GOT3 (cell line): ENCODE data around the gene TTI1.
"Not testable (repeated sequence)": the region's sequence is repeated elsewhere in the genome, so short reads cannot be mapped to it uniquely, and the experiment has no call there.

ENCODE experiments used
- DNase-seq: peaks from one replicate; lab custom pipeline; 2025; ENCODE audit warnings: mixed read lengths; lab: John Stamatoyannopoulos, UW

TTI1 gene

DNA sequence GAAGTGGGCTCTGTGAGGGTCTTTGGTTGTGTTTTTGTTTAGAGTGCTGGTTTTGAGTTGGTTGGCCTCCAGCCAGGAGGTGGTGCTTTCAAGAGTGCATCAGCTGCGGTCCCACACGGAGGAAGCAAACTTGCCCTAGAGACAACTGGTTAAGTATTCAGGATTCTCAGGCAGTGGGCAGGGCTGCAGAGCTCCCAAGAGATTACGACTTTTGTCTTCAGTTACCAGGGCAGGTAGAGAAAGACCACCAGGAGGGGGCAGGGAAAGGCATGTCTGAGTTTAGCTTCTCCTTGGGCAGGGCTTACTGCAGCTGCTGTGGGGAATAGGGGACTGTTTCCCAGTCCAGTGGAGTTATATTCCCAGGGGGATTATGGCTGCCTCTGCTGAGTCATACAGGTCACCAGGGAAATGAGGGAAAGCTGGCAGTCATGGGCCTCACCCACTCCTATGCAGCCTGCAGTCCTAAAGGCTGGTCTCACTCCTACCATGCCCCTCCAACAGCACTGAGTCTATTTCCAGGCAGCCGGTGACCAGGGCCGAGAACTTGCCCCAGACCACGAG, 64.3 kb downstream of the TTI1 start:
- DNase-seq: no peak

- DNase-seq: not testable (repeated sequence)
These were observed 69.8 kb downstream of the TTI1 start for GRCh38 chr20:37963483-37963882.

GRCh38 chr20:37961066-37961465, 72.2 kb downstream of the TTI1 start:
- DNase-seq: no peak

DNA sequence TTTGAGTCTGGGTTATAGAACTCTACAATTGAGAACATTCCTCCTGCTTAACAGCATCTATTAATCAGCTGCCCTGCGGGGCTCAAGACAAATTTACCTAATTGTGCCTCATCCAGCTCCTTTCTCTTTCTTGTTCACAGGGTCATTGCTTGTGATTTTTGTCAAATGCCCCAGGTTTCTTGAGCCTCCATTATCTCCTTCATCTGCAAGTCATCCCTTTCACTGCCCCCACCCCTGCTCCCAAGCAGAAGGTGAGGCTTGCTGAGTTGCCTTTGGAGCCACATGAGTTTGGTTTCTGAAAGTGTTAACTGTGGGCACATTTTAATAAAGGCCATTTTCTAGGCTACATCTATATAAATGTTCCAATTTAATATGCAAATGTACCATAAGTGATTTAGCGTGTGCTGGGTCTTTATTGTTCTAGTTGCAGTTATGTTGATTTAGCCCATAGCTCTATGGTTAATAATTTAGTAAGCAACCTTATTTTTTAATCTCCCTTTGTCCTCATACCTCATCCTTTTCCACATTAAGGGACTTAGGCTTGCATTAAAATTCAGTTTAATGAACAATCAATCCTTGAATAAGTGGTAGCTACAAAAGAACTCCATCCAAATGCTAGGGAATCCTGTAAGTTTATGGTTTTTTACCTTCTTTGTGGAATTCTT, 74.3 kb downstream of the TTI1 start:
- no peak for DNase-seq

DNA sequence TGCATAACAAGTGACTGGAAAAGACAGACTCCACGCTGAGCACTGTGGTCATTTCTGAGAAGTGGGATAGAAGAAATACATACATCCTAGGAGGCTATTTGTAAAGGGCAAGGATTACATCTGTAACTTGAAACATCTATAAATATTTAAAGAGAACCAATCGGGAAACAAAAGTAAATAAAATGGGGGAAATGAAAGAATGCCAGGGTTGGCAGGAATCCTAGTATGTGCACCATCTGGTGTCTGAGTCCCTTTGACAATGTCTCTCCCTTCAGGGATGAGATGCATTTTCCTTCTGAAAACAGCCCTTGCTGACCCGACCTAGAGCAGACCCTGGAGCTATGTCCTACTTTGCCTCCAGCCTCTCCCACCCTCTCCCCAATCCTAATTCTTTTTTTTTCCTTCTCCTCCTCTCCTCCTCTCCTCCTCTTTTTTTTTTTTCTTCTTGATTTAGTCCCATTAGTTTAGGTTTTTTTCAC, 77.1 kb downstream of the TTI1 start:
- DNase-seq: no peak

DNA sequence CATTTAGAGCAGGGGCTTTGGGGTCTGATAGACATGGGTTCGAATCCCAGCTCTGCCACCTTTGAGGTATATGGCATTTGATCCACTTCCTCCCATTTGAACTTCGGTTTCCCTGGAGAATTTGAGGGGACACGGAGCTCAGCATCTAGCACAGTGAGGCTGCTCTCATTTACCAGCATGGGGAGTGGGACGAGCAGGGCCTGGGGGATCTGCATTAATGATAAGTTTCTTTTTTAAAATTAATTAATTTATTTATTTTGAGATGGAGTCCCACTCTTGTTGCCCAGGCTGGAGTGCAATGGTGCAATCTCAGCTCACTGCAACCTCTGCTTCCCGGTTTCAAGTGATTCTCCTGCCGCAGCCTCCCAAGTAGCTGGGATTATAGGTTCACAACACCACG, 77.7 kb downstream of the TTI1 start:
- no peak for DNase-seq

DNA sequence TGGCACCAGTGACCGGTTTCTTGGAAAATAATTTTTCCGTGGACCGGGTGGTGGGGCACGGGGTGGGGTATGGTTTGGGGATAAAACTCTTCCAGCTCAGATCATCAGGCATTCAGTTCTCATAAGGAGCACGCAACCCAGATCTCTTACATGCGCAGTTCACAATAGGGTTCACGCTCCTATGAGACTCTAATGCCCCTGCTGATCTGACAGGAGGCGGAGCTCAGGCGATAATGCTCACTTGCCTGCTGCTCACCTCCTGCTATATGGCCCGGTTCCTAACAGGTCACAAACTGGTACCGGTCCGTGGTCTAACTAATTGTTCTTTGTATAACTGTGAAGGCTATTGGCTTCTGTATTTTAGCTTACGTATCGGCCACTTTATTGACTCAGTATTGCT, 78.6 kb downstream of the TTI1 start:
- no peak for DNase-seq

DNA sequence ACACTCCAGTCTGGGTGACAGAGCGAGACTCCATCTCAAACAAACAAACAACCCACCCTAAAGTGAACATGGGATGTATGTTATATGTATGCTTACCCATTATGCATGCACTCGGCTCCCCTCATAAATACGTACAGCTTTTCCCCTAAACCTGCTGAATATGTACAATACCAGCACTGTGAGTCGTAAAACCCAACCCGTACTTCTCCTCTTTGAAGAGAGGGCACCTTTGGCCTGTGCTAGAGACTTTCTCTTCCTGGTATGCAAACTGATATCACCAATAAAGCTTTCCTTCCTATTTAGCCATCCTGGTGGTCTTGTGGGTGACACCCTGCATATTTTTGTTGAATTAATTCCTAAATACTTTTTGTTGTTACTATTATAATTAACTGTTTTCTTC, 79.1 kb downstream of the TTI1 start:
- no peak for DNase-seq

GRCh38 chr20:37948956-37949355, 84.3 kb downstream of the TTI1 start:
- no peak for DNase-seq

- DNase-seq: no peak
These were observed 85.3 kb downstream of the TTI1 start for GRCh38 chr20:37947943-37948342.

DNA sequence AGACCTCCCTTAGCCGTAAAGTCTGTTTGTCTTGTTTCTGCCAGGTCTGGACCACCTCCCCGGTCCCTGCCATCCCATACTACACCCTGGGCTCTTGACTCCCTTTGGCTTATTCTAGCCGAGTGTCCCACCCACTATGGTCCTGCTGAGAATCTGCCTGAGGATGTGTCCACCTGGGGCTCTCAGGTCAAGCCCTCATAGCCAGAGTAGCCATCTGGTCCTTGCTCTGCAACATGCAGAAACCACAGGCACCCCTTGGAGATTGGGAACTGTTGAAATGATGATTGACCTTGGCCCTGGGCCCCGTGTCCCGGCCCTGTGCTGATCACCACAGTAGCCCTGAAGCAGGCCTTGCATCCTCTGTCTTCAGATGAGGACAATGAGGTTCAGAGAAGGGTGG, 86.3 kb downstream of the TTI1 start:
- DNase-seq: no peak

DNA sequence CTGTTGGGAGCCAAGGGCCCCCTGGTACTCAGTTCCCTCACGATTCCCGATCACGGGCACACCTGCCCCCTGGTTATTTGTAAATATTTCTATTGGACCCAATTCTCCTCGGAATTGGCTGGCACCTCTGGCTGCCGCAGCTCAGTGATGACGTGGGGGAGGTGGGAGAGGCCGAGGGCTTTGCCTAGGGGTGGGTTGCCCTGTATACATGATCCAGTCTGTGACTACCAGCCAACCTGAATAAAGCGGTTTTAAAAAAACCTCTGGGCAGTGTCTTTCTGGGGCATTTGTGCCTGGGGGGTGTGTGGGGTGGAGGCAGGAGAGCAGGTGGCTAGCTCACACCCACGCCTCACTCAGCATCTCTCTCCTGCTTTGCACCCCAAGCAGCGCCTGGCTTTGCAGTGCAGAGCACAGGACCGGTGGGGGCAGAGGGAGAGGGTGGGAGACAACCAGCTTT, 88.1 kb downstream of the TTI1 start:
- no peak for DNase-seq

DNA sequence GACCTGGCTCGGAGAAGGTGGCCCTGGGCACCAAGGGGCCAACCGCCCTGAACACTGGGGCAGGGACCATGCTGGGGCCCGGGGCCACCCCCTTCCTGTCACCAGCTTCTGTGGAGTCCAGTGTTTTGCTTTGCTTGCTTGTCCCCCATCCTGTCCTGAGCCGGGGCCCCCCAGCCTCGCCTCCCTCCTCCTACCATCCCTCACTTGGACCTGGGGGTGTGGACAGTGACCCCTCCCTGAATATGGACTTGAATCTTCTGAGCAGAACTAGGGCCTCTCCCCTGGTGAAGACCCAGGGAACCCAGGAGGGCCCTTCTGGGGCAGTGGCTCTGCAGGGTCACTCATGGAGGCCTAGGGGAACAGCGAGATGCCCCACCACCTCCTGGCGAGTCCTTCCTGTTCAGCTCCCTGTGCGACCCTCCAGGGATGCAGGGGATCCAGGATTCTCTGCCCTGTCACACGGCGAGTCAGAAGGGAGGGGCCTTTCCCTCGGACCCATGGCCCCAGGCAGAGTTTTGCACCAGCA, 88.7 kb downstream of the TTI1 start:
- DNase-seq: no peak

- DNase-seq: no peak
These were observed 89.5 kb downstream of the TTI1 start for GRCh38 chr20:37943501-37944455.

DNA sequence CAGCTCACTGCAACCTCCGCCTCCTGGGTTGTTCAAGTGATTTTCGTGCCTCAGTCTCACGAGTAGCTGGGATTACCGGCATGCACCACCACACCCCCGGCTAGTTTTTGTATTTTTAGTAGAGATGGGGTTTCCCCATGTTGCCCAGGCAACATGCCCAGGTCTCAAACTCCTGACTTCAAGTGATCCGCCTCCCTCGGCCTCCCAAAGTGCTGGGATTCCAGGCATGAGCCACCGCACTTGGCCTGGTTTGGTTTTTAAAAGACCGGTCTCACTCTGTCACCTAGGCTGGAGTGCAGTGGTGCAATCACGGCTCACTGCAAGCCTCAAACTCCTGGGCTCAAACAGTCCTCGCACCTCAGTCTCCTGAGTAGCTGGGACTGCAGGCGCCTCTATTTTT, 90.2 kb downstream of the TTI1 start:
- DNase-seq: no peak

- DNase-seq: no peak
These were observed 91.3 kb downstream of the TTI1 start for GRCh38 chr20:37941992-37942391.

- no peak for DNase-seq
These were observed 91.9 kb downstream of the TTI1 start for GRCh38 chr20:37941332-37941731.

DNA sequence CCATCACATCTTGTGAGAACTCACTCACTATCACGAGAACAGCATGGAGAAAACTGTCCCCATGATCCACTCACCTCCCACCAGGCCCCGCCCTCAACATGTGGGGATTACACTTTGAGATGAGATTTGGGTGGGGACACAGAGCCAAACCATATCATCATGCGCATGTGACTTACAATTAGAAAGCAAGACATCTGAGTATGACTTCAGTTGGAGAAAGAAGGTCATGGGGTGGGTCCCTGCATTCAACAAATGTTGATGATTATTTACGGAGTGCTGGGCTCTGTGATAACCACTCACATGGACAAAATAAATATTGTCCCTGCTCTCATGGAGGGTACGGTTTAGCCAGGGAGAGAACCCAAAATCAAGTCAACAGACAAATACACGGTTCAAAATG, 92.4 kb downstream of the TTI1 start:
- DNase-seq: no peak

DNA sequence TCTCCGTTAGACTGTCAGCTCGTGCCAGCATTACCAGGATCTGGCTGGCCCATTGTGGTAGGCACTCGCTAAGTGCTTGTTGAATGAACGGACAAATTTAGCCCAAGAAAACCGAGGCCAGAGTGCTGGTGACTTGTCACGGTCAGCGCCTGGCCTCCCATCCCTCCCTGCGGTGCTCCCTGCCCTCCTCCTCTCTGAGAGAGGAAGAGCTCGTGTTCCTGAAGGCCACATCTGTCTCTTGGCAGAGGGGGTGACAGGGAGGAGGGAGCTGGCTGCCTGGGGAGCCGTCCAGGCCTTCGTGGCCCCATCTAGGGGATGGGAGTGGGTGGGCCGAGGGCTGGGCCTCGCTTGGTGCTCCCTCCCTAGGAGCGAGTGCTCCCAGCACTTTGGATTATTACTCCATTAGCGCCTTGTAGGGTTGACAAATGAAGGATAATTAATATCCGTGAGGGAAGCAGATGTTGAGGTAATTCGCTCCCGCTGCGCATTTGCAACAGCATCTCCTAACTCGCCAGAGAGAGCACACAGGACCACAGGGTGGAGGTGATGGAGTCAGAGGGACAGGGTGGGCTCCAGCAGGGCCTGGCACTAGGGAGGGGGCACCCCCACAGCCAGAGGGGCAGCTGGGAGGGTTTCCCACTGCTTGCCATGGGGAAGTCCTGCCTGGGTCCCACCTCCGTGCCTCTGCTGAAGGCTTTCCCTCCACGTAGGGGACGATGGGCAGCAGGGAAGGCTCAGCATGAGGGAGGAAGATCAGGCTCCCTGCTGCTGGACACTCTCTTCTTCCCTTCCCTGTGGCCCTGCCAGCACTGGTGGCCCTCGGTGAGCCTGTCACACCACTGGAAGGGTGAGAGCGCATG, 93.3 kb downstream of the TTI1 start:
- DNase-seq: no peak

GRCh38 chr20:37938954-37939353, 94.3 kb downstream of the TTI1 start:
- no peak for DNase-seq

GRCh38 chr20:37938181-37938750, 95.0 kb downstream of the TTI1 start:
- DNase-seq: no peak
